ENCODE data around the gene CDC27.
"Not testable (repeated sequence)": the region's sequence is repeated elsewhere in the genome, so short reads cannot be mapped to it uniquely, and the experiment has no call there.

CDC27 gene

DNA sequence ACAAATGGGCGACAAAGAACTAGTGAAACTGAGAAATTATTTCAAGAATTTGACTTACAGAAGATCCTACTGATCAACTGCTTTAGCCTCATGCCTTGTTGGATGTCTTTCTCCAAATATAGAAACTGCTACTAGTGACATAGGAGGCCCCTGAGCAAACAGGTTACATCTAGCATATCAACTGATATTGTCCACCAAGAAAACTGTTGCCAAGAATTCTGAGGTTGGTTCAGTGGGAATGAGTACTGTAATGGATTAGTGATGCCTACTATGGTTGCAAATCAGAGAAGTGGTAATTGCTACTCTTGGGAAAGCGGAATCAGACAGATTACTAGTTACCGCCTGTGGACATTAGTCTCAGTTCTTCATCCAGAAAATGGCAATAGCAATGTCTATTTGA is 10.0 kb downstream of the CDC27 start:
- in situ Hi-C loops (cut with HindIII; ENCODE audit: low pct_unique_long_range_greater_than_20kb, low sequenced_read_pairs) = no loop called here
- TF ChIP-seq JUND (IDR thresholded peaks at IDR 0.05; ENCODE audit: low read depth) = no peak

DNA sequence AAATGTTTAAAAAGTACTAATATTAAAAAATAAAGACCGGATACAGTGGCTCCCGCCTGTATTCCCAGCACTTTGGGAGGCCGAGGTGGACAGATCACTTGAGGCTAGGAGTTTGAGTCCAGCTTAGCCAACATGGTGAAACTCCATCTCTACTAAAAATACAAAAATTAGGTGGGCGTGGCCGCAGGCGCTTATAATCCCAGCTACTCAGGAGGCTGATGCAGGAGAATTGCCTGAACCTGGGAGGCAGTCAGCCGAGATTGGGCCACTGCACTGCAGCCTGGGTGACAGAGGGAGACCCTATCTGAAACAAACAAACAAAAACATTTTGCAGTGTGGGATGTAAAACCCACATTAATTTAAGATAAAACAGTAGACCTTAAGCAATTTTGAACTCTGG is 11.8 kb downstream of the CDC27 start:
- no peak for TF ChIP-seq JUND (IDR thresholded peaks at IDR 0.05; ENCODE audit: low read depth)
- in situ Hi-C loops (cut with HindIII; ENCODE audit: low pct_unique_long_range_greater_than_20kb, low sequenced_read_pairs) = no loop called here

More for the DNA sequence above, 10.0 kb downstream of the CDC27 start:
- no peak for DNase-seq (ENCODE audit: low read depth in 1 of 2, low spot score in 1 of 2)

DNA sequence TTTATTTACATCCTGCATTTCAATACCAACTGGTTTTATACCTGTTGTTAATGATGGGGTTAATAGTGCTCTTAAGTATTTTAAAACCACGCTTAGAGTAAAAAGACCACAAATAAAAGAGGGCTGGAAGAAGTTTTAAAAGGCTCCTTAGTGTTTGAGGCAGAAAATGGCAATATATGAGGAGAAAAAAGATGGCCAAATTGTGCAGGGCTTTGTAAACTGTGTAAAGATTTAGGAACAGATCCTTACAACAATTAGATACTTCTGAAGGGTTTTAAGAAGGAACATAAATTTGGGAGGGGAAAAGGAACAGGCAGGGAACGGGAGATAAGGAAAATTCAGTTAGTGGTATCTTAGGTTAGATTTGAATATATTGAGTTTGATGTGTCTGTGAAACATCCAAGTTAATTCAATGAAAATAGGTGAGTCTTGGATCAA is 12.7 kb downstream of the CDC27 start:
- in situ Hi-C loops (cut with HindIII; ENCODE audit: low pct_unique_long_range_greater_than_20kb, low sequenced_read_pairs) = no loop called here
- TF ChIP-seq JUND (IDR thresholded peaks at IDR 0.05; ENCODE audit: low read depth) = no peak
- no peak for DNase-seq (ENCODE audit: low read depth in 1 of 2, low spot score in 1 of 2)

More for the DNA sequence above, 11.8 kb downstream of the CDC27 start:
- DNase-seq (ENCODE audit: low read depth in 1 of 2, low spot score in 1 of 2) = no peak

DNA sequence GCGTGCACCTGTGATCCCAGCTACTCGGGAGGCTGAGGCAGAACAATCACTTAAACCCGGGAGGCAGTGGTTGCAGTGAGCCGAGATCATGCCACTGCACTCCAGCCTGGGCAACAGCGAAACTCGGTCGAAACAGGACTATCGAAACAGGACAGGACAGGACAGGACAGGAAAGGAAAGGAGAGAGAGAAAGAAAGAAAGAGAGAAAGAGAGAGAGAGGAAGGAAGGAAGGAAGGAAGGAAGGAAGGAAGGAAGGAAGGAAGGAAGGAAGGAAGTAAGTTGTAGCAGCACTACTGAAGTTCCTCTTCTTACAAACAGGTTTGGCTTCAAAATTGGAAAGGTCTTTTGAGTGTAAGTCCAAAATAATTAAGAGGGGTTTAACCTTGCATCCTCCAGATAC is 14.3 kb downstream of the CDC27 start:
- DNase-seq (ENCODE audit: low read depth in 1 of 2, low spot score in 1 of 2); in situ Hi-C loops (cut with HindIII; ENCODE audit: low pct_unique_long_range_greater_than_20kb, low sequenced_read_pairs): not testable (repeated sequence)

DNA sequence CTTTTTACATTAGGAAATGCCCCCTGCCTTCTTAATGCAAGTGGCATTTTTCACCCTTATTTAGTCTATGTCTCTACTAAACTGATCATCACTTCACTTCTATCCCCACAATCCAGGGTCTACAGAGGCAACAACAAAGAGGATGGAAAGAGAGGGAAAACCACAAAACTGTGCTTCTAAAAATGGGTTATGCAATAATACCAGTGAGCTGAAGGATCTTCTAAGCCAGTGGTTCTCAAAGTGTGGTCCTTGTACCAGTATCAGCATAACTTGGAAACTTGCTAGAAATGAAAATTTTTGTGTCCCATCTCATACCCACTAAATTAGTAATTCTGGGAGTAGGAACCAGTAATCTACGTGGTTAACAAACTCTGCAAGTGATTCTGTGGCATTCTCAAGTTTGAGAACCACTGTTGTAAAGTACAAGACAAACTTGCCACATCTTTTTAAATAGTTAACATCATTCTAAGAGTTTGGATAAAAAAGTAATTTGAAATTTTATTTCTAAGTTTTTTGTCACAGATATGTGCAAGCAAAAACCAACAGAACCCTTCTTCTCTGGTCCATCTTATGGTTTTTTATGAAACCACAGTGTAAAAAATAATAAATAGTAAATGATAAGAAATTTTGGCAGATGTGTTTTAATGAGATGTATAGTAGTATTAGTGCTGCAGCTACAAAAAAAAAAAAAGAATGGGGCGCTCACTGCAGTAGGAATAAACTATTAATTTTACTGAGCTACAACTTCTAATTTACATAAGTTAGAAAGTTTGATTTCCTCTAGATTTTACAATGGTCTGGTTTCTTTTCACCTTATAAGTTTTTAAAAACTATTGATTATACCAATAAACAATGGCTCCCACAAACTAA is 16.2 kb downstream of the CDC27 start:
- no peak for DNase-seq (ENCODE audit: low read depth in 1 of 2, low spot score in 1 of 2)
- TF ChIP-seq JUND (IDR thresholded peaks at IDR 0.05; ENCODE audit: low read depth) = no peak
- in situ Hi-C loops (cut with HindIII; ENCODE audit: low pct_unique_long_range_greater_than_20kb, low sequenced_read_pairs) = no loop called here

DNA sequence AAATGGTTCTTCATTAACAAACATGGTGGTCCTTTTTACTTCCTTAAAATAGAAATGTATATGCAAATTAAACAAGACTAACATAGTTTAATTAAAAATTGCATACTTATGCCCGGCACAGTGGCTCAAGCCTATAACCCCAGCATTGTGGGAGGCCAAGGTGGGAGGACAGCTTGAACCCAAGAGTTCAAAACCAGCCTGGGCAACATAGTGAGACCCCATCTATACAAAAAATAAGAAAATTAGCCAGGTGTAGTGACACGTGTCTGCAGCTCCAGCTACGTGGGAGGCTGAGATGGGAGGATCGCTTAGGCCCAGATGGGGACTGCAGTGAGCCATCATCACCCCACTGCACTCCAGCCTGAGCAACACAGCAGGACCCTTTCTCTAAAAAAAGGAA is 18.4 kb downstream of the CDC27 start:
- TF ChIP-seq JUND (IDR thresholded peaks at IDR 0.05; ENCODE audit: low read depth) = no peak
- in situ Hi-C loops (cut with HindIII; ENCODE audit: low pct_unique_long_range_greater_than_20kb, low sequenced_read_pairs) = no loop called here
- no peak for DNase-seq (ENCODE audit: low read depth in 1 of 2, low spot score in 1 of 2)

DNA sequence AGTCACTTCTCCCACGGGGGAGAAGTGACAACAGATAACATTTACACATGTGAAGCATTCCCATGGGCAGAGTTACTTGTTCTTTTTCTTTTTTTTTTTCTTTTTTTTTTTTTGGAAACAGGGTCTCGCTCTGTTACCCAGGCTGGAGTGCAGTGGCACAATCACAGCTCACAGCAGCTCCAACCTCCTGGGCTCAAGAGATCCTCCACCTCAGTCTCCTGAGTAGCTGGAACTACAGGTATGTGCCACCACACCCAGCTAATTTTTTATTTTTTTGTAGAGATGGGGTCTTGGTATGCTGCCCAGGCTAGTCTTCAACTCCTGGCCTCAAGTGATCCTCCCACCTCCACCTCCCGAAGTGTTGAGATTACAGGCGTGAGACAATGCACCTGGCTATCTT is 20.2 kb downstream of the CDC27 start:
- in situ Hi-C loops (cut with HindIII; ENCODE audit: low pct_unique_long_range_greater_than_20kb, low sequenced_read_pairs); DNase-seq (ENCODE audit: low read depth in 1 of 2, low spot score in 1 of 2): not testable (repeated sequence)

DNA sequence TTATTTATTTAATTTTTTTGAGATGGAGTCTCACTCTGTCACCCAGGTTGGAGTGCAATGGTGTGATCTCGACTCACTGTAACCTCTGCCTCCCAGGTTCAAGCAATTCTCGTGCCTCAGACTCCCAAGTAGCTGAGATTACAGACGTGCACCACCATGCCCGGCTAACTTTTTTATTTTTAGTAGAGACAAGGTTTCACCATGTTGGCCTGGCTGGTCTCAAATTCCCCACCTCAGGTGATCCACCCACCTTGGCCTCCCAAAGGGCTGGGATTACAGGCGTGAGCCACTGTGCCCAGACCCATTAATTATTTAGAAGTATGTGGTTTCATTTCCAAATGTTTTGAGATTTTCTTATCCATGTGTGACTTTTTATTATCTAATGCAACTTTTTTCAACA is 22.2 kb downstream of the CDC27 start:
- DNase-seq (ENCODE audit: low read depth in 1 of 2, low spot score in 1 of 2); in situ Hi-C loops (cut with HindIII; ENCODE audit: low pct_unique_long_range_greater_than_20kb, low sequenced_read_pairs): not testable (repeated sequence)

DNA sequence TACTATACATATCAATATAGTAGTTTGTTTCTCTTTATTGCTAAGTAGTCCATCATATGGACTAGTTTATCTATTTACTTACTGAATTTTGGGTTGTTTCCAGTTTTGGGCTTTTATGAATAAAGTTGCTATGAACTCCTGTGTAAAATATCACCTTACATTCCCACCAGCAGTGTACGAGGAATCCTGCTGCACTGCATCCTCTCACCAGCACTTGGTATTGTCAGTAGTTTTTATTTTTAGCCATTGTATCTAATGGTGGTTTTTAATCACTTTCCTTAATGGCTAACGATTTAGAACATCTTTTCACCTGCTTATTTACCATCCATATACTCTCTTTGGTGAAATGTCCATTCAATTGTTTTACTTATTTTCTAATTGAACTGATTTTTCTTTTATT is 24.0 kb downstream of the CDC27 start:
- DNase-seq (ENCODE audit: low read depth in 1 of 2, low spot score in 1 of 2) = no peak
- no peak for TF ChIP-seq JUND (IDR thresholded peaks at IDR 0.05; ENCODE audit: low read depth)
- in situ Hi-C loops (cut with HindIII; ENCODE audit: low pct_unique_long_range_greater_than_20kb, low sequenced_read_pairs) = no loop called here

DNA sequence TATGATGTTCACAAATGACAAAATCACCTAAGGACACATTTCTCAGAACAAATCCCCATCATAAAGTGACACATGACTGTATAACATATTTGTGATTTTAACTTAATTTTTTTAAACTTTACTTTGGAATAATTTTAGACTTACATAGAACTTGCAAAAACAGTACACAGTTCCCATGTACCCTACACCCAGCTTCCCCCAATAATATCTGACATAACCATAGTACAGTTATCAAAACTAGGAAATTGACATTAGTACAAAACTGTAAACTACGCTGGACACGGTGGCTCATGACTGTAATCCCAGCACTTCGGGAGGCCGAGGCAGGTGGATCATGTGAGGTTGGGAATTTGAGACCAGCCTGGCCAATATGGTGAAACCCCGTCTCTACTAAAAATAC is 24.8 kb downstream of the CDC27 start:
- TF ChIP-seq JUND (IDR thresholded peaks at IDR 0.05; ENCODE audit: low read depth) = no peak
- DNase-seq (ENCODE audit: low read depth in 1 of 2, low spot score in 1 of 2) = no peak
- in situ Hi-C loops (cut with HindIII; ENCODE audit: low pct_unique_long_range_greater_than_20kb, low sequenced_read_pairs) = no loop called here

DNA sequence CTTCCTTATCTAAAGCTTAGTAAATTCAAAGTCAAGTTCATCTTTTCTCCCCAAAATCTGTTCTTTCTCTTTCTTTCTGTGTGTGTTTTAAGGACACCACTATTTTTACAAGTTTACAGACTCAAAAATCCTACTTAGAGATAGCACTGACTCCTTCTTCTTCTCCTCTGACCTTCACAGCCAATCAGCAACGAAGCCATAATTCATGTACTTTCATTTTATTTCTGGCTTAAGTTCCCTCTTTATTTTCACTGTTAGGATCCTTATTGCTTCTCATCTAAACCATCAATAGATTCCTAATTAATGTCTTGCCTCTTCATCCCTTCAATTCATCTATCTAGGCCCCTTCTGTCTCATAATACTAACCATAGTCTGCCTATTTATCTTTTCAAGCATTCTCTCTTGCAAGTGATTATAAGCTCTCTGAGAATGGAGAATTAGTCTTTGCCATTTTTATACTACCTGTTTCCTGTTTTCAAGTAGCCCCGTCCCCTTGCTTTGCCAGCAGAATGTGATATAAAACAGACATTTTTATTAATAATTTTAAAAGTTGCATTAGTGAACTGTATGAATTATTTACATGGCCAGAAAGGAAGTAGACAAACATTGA is 27.0 kb downstream of the CDC27 start:
- in situ Hi-C loops (cut with HindIII; ENCODE audit: low pct_unique_long_range_greater_than_20kb, low sequenced_read_pairs) = no loop called here
- TF ChIP-seq JUND (IDR thresholded peaks at IDR 0.05; ENCODE audit: low read depth) = no peak
- no peak for DNase-seq (ENCODE audit: low read depth in 1 of 2, low spot score in 1 of 2)

DNA sequence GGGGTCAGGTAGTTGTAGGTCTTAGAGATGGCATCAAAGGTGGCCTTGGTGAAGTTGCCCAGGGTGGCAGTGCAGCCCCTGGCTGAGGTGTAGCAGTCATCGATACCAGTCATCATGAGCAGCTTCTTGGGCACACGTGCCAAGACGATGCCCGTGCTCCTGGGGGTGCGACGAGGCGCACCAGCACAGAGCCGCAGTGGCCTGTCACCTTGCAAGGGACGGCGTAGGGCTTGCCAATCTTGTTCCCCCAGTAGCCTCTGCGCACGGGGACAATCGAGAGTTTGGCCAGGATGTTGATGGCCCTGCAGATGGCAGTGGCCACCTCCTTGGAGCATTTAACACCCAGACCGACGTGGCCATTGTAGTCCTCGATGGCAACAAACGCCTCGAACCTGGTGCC is 29.8 kb downstream of the CDC27 start:
- in situ Hi-C loops (cut with HindIII; ENCODE audit: low pct_unique_long_range_greater_than_20kb, low sequenced_read_pairs) = no loop called here
- no peak for DNase-seq (ENCODE audit: low read depth in 1 of 2, low spot score in 1 of 2)
- TF ChIP-seq JUND (IDR thresholded peaks at IDR 0.05; ENCODE audit: low read depth) = no peak

DNA sequence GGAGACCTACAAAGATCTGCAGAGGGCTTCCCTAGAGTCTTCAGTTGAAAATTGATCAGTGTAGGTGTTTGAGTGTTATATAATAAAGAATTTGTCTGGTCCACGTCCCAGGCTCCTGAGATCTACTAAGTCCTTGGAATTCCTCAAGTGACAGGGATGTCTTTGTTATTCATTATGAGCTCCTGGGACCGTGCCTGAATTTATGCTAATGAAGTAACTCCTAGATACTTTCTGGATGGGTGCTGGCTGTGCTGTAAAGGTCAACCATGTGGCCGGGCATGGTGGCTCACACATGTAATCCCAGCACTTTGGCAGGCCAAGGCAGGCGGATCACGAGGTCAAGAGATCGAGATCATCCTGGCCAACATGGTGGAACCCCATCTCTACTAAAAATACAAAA is 43.7 kb downstream of the CDC27 start:
- no peak for DNase-seq (ENCODE audit: low read depth in 1 of 2, low spot score in 1 of 2)
- no peak for TF ChIP-seq JUND (IDR thresholded peaks at IDR 0.05; ENCODE audit: low read depth)
- in situ Hi-C loops (cut with HindIII; ENCODE audit: low pct_unique_long_range_greater_than_20kb, low sequenced_read_pairs) = no loop called here
